IMR-90 (cell line): ENCODE measurements around the gene EFNB2.

Experiments used
- BHLHE40 ChIP-seq: fragments of 150-350 bp; IDR thresholded peaks from 2 replicates; pipeline ENCODE4 v1.6.1; 2016; ENCODE audit warnings: mild to moderate bottlenecking, low read depth, low read length
- CEBPB ChIP-seq: IDR thresholded peaks from 2 replicates; pipeline ENCODE4 v1.6.1; 2012; ENCODE audit warnings: low read depth, low read length, improper control_type of control experiment
- CHD1 ChIP-seq: IDR thresholded peaks from 2 replicates; pipeline ENCODE4 v1.6.1; 2012; ENCODE audit warnings: low read depth, low read length, improper control_type of control experiment
- MAZ ChIP-seq: IDR thresholded peaks from 2 replicates; pipeline ENCODE4 v1.6.1; 2012; ENCODE audit warnings: low read depth, mild to moderate bottlenecking, low read length, improper control_type of control experiment, moderate library complexity, borderline replicate concordance
- MXI1 ChIP-seq: IDR thresholded peaks from 2 replicates; pipeline ENCODE4 v1.6.1; 2012; ENCODE audit warnings: low read depth, mild to moderate bottlenecking, low read length, moderate library complexity, borderline replicate concordance
- POLR2A ChIP-seq: IDR thresholded peaks from 2 replicates; pipeline ENCODE4 v1.6.1; 2012; ENCODE audit warnings: mild to moderate bottlenecking, low read depth, low read length
- RAD21 ChIP-seq: IDR thresholded peaks from 2 replicates; pipeline ENCODE4 v1.6.1; 2012; ENCODE audit warnings: low read length, improper control_type of control experiment
- RCOR1 ChIP-seq: IDR thresholded peaks from 2 replicates; pipeline ENCODE4 v1.6.1; 2012; ENCODE audit warnings: mild to moderate bottlenecking, low read length, improper control_type of control experiment; ENCODE audit not compliant: insufficient replicate concordance
- RFX5 ChIP-seq: IDR thresholded peaks from 2 replicates; pipeline ENCODE4 v1.8.0; 2012; ENCODE audit warnings: low read depth, mild to moderate bottlenecking, low read length, moderate library complexity
- SMC3 ChIP-seq: fragments of 150-350 bp; IDR thresholded peaks from 2 replicates; pipeline ENCODE4 v1.6.1; 2016; ENCODE audit warnings: low read depth, mild to moderate bottlenecking, antibody characterized with exemption, low read length, moderate library complexity
- TF ChIP-seq, protein P1 (sequence below): conservative IDR thresholded peaks from 2 replicates; pipeline ENCODE4 v1.5.1; 2012; ENCODE audit warnings: mild to moderate bottlenecking, low read depth, low read length, improper control_type of control experiment
- TF ChIP-seq, protein P2 (sequence below): fragments of 150-350 bp; IDR thresholded peaks from 2 replicates; pipeline ENCODE4 v1.6.1; 2017; ENCODE audit warnings: mild to moderate bottlenecking, antibody characterized with exemption, low read length, low read depth

DNA sequence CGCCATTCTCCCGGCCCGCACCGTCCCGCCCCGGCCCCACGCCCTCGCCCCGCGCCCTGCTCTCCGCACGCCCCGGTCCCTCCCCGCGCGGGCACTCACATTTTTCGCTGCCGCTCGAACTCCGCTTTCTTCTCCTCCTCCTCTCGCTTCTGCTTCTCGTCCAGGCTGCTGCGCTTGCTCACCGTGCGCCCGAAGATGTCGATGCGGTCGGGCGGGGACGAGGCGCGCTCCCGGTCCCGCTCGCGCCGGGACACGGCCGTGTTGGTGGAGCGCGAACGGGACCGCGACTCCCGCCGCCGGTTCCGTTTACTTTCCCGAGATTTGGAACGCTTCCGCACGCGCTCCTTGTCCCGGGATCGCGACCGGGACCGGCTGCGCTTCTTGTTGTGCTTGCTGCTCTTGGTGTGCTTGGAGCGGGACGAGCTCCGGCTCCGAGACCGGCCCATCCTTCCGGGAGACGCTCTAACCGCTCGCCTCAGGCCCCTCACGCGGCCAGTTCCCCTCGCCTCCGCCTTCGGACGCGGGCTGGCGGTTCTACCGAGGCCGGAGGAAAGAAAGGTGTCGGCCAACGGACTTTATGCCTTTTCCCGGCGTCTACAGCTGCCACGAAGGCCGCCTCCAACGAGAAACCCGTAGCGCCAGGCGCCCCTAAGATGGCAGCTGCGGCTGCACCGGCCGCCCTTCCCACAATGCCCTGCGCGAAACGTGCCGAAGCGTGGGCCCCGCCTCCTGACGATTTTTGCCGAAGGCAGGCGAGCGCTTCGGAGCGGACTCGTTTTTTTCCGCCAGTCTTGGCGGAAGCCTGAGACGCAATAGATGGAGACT is 32.2 kb upstream of the EFNB2 start, which contains the start of gene ARGLU1:
- peak; percentile 93 for TF ChIP-seq POLR2A
- TF ChIP-seq, protein P1, sequence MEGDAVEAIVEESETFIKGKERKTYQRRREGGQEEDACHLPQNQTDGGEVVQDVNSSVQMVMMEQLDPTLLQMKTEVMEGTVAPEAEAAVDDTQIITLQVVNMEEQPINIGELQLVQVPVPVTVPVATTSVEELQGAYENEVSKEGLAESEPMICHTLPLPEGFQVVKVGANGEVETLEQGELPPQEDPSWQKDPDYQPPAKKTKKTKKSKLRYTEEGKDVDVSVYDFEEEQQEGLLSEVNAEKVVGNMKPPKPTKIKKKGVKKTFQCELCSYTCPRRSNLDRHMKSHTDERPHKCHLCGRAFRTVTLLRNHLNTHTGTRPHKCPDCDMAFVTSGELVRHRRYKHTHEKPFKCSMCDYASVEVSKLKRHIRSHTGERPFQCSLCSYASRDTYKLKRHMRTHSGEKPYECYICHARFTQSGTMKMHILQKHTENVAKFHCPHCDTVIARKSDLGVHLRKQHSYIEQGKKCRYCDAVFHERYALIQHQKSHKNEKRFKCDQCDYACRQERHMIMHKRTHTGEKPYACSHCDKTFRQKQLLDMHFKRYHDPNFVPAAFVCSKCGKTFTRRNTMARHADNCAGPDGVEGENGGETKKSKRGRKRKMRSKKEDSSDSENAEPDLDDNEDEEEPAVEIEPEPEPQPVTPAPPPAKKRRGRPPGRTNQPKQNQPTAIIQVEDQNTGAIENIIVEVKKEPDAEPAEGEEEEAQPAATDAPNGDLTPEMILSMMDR = no peak
- peak; percentile 22; the same call in 1 of the 2 replicates for TF ChIP-seq CEBPB
- TF ChIP-seq MXI1 = no peak; the same call in 1 of the 2 replicates
- no peak for TF ChIP-seq RCOR1
- TF ChIP-seq RFX5 = no peak
- peak; percentile 99 for TF ChIP-seq BHLHE40
- no peak for TF ChIP-seq CHD1
- TF ChIP-seq, protein P2, sequence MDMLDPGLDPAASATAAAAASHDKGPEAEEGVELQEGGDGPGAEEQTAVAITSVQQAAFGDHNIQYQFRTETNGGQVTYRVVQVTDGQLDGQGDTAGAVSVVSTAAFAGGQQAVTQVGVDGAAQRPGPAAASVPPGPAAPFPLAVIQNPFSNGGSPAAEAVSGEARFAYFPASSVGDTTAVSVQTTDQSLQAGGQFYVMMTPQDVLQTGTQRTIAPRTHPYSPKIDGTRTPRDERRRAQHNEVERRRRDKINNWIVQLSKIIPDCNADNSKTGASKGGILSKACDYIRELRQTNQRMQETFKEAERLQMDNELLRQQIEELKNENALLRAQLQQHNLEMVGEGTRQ = no peak
- TF ChIP-seq MAZ = no peak; the same call in 1 of the 2 replicates
- TF ChIP-seq SMC3 = no peak
- no peak for TF ChIP-seq RAD21
